NCI-H1930 (cell line): ENCODE data around the gene CARMIL1.

Experiments used
- DNase-seq, 2 experiments: peaks; one replicate each; lab custom pipeline; 2025; lab: John Stamatoyannopoulos, UW

The CARMIL1 gene

GRCh38 chr6:25446830-25447569, 167.8 kb downstream of the CARMIL1 start:
- DNase-seq: no peak

- DNase-seq: no peak
Measured at GRCh38 chr6:25447570-25447929, 168.4 kb downstream of the CARMIL1 start.

DNA sequence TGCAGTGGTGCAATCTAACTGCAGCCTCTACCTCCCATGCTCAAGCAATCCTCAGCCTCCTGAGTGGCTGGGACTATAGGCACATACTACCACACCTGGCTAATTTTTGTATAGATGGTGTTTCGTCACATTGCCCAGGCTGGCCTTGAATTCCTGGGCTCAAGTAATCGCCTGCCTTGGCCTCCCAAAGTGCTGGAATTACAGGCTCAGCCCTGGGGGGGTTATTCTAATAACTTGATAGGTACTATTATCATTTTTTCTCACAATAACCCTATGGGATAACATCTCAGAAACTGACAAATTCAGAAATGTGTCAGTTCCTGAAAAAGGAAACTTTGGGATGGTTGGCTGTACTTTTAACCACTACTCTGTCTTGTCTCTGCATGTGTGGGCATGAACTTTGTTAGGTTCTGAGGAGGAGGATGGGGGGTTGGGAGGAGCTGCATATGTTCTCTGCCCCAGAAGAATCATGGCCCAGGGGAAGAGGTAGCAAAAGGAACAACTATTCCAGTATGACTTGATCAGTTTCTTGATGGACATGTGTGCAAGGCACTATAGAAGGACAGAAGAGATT, 169.9 kb downstream of the CARMIL1 start:
- DNase-seq: no peak

GRCh38 chr6:25449774-25450173, 170.6 kb downstream of the CARMIL1 start:
- peak in 1 of 2 experiments; percentile 4 for DNase-seq

DNA sequence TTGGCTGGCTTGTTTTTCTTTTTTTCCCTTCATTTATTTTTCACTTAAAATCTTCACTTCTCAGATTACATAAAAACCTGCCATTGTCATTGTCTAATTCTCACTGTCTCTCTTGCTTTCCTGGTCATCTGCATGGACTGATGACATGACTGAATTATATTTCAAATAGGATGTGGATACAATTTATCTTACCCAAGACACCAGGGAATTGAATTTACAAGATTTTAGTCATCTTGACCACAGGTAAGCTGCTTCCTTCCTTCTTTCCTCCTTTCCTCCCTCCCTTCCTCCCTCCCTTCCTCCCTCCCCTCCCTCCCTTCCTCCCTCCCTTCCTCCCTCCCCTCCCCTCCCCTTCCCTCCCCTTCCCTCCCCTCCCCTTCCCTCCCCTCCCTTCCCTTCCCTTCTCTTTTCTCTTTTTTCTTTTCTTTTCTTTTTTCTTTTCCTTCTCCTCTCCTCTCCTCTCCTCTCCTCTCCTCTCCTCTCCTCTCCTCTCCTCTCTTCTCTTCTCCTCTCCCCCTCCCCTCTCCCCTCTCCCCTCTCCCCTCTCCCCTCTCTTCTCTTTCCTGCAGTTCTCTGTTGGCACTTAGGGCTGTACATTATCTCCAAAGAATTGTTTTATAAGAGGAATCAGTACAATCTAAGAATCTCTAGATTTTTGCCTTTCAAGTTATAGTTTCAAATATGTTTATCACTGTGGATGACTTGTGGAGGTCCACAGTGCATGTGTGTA, 171.5 kb downstream of the CARMIL1 start:
- no peak for DNase-seq

DNA sequence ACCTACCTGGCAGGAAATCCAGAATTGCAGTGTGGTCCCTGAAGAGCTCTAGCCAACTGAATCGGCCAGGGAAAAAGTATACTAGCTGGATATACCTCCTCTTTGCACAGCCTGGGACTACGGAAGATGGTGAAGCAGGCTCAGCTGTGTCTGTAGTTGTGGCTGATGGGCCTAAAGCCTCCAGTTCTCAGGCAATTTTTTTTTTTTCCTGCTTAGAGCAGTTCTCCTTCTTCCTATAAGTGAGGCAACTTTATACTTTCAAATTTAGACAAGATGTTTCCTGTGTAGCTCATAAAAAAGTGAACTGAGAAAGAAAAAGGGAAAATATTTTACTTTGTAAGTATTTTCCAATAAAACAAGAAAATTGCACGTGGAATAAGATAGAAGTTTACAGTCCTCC, 172.9 kb downstream of the CARMIL1 start:
- no peak for DNase-seq

DNA sequence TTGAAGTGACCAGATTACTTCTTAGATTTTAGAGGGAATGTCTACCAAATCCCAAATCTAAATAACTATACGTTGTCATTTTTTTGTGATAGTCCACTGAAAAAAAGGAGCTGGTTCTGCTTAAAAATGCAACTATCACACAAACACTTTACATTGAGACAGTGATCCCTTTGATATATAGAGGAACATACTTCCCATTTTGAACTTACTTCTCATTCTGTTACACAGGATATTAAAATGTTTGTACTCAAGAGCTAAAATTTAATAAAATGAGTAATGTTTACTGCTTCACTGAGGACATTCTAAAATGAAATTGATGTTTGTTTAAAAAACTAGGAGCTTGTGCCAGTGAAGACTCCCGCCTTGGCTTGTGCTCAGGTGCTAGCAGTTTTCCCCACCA, 174.1 kb downstream of the CARMIL1 start:
- DNase-seq: no peak

DNA sequence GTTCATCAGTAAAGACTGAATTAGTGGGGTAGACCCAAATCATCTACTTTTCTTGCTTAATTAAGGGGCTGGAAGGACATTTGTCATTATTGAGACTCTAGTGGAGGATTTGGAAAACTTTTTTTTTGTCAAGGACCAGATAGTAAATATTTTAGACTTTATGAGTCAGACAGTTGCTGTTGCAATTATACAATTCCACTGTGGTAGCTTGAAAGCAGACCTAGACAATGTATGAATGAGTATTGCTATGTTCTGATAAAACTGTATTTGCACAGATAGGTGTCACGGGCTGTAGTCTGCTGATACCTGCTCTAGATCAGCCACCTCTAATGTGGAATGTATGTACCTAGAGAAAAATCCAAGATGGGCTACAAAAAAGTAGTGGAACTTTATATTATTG, 175.0 kb downstream of the CARMIL1 start:
- no peak for DNase-seq

DNA sequence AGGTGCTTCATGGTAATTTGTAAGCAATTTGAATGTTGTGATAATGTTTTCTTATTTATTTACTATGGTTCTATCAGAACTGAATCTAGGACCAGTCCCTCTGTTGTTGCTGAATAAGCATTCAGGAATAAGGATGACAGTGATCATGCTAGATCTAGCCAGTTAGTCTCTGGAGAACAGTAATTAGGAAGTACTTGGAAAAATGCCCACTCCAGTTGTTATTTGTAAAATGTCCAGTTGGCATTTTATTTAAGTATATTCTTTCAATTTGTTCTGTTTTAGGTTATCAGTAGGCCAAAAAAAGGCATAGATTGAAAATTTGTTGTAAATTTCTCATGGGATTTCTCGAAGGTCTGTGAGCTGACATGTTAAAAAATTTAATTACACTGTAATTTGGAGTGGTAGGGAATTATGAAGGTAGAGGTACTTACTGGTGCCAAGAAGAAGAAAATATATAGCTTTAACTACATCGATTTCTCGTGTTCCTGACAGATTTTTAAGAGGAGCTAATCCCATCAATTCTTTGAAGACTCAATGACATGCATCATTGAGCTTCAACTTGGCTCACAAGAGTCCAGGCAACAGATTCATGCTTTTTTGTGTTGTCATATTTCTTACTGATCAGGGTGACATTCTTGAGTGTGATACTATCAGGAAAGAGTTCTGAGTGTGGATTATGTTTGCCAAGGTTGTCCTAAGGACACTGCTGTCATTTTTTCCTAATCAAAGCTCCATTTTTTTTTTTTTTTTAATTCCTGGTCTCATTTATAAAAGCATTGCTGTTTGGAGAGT, 177.3 kb downstream of the CARMIL1 start:
- DNase-seq: no peak

- no peak for DNase-seq
Measured at GRCh38 chr6:25457516-25457915, 178.3 kb downstream of the CARMIL1 start.

DNA sequence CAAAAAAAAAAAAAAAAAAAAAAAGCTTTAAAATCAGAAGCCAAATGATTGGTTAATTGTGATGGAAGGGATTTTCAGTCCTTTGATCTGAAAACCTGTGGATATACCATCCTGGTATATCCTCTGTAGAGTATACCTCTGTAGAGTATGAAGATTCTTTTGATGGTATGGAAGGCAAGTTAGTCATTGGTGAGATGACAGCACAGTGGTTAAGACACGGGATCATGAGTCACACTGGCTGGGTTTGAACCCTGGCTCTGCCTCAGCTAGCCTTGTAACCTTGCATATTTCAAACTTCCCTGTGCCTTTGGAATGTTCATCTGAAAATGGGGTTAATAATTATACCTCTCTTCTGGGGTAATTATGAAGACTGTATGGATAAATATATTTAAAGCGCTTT, 179.3 kb downstream of the CARMIL1 start:
- DNase-seq: no peak

DNA sequence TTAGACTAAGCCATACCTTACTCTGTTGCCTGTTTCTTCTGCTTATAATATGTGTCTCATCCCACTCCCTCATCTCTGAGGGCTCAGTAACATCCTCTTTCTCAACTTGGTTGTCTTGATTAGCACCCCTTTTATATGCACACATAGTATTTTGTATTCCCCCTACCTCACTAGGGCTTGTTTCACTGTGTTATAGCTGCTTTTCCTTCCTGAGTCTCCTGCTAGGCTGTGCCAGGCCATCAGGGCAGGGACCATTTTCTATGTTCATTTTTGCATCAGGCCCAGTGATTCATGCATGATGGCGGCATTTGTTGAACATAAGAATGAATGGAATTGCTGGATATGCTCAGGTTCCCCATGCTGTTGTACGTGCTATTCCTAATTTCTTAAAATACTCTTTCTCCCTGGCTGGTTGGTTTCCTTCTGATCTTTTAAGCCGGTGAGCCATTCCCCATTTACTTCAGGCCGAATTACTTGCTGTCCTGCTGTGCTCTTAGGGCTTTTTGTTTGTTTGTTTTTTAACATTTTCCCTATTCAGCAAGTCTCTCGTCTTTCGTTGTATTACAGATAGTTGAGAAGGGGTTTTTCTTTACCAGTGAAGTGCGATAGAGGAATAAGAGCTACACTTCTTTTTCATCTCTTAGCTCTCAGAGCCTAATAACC, 183.2 kb downstream of the CARMIL1 start:
- DNase-seq: no peak

- DNase-seq: no peak
Measured at GRCh38 chr6:25463441-25463840, 184.3 kb downstream of the CARMIL1 start.

GRCh38 chr6:25464225-25464624, 185.1 kb downstream of the CARMIL1 start:
- no peak for DNase-seq

DNA sequence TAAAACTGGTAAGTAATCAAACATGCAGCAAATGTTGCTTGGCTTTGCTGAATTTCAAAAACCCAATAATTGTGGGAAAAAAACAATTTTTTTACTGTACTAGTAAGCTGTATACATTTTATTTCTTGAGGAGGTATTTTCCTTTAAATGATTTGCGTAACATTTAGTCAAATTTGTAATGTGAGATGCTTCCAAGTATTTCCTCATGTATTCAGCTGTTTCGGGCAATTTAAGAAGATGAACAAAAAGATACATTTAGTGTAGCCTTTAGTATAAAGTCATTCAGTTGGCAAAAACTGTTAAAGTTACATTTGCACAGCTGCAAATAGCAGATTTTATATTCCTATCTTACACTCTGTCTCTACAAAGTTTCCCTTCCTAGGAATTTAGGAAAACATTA, 186.8 kb downstream of the CARMIL1 start:
- DNase-seq: no peak

- DNase-seq: no peak
Measured at GRCh38 chr6:25468881-25469280, 189.7 kb downstream of the CARMIL1 start.

GRCh38 chr6:25469797-25470388, 190.7 kb downstream of the CARMIL1 start:
- no peak for DNase-seq

GRCh38 chr6:25472306-25472705, 193.1 kb downstream of the CARMIL1 start:
- DNase-seq: no peak

GRCh38 chr6:25472906-25473305, 193.7 kb downstream of the CARMIL1 start:
- no peak for DNase-seq

GRCh38 chr6:25473447-25473846, 194.3 kb downstream of the CARMIL1 start:
- DNase-seq: no peak

DNA sequence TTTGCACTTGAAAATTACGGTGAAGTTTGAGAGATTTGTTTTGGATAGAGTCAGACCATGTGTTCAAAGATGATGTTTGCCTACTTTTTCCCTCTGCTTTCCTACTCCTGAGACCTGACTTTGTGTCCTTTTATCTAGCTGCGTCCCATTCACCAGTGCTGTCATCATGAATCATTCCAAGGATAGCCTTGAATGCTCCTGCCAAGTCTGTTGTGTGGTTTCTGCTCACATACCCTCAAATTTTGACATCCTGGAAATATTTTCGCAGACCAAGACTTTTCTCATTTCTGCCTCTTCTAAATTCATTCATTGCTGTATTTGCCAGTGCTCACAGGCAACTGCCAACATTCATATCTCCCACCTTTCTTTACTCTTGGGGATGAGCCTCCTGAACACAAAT, 197.0 kb downstream of the CARMIL1 start:
- no peak for DNase-seq
